ENCODE results near the gene SULT2B1.

GRCh38 chr19:48543121-48543710 is 8.8 kb upstream of the SULT2B1 start:
- TF ChIP-seq TAF1 (IDR thresholded peaks at IDR 0.05; ENCODE audit: borderline replicate concordance, low read depth, low read length) (no peak), POLR2A (IDR thresholded peaks at IDR 0.05; ENCODE audit: low read depth, low read length) (no peak)
